H1 (cell line): ENCODE results near the gene CCDC9B. TPM values are rescaled to one million over a fixed set of nuclear protein-coding genes. Genes with fewer than 3 reads are reported as not detected.

Experiments
- JUN ChIP-seq: IDR thresholded peaks from 2 replicates; pipeline ENCODE4 v1.6.1; 2011; ENCODE audit warnings: low read depth, mild to moderate bottlenecking, improper control_type of control experiment, low read length
- TEAD4 ChIP-seq: IDR thresholded peaks from 2 replicates; pipeline ENCODE4 v1.6.1; 2012; ENCODE audit warnings: low read depth, low read length, inconsistent platforms, mixed read lengths
- polyA plus RNA-seq, 7 experiments: library from polyadenylated mRNA; depleted of rRNA in 3 of 7; stranded (reverse) in 5 of 7; unstranded in 2 of 7; fragments of >200 nt in 5 of 7; fragments of 200-250 nt in 2 of 7; gene quantifications; 1 replicate in 5 of 7; 2 replicates in 1 of 7; 4 replicates in 1 of 7; pipeline versions ENCODE4 v1.2.1 to v1.2.3, GENCODE V29; 2011 to 2013; ENCODE audit warnings: missing spikeins in 2 of 7, mixed read lengths in 2 of 7
- total RNA-seq: library from RNA; stranded (reverse); fragmentation: NEBNext Ultra II Directional; extraction: Animal tissue kit (Norgen Biotek cat#: 25700); gene quantifications from 2 replicates; pipeline ENCODE4 v1.2.1, GENCODE V29; 2021

Gene CCDC9B
- total and polyA plus RNA-seq, 2 of the 8 experiments (the other 6 are each of a cell fraction or from before 2014, with no cell fraction given), result 0.45 to 0.78 TPM

DNA sequence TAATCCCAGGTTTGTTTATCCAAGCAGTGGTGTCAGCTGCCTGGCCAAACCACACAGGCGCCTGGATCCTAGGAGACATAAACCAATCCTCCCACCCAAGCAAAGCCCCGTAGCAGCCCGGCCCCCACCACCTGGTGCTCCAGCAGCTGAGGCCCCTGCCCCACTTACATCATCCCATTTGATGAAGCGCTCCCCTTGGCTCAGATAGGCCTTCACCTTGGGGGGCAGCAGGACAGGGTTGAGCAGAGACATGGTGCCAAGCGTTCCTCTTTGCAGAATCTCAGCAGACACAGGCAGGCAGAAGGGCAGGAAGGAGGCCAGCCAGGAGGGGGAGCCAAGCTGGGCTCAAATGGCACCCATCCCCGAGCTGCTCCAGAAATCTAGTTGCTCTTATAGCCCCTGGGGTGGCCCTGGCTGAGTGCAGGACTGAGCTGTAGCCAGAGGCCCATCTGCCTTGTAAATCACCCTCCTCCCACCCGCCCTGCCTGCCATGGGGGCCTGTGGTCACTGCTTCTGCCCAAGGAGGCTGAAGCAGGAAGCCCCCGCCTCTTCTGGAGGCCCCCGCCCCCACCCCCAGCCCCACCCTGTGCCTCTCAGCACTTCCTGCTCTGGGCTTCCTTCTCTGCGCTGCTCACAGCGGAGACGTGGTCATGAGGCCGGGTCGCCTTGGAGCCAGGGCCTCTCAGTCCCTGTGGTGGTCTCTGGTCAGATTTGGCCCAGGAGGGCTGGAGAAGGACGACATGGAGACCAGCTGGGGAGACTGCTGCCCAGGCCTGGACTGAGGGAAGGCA is 33.1 kb downstream of the CCDC9B start, which contains the start of gene PLCB2 (continued):
- no peak for TF ChIP-seq TEAD4
- TF ChIP-seq JUN, result no peak
